IPS-18c (cell line): ENCODE data around the gene RPUSD2.
"Not testable (repeated sequence)": the region's sequence is repeated elsewhere in the genome, so short reads cannot be mapped to it uniquely, and the experiment has no call there.

Source experiments
- H3K4me3 ChIP-seq: 2 replicates; pipeline ENCODE4 v1.7.0; 2013; ENCODE audit warnings: low read depth, mild to moderate bottlenecking, low read length, moderate library complexity; ENCODE audit not compliant: insufficient read depth
- H3K9me3 ChIP-seq: one replicate; pipeline ENCODE4 v1.6.1; 2013; ENCODE audit warnings: mild to moderate bottlenecking, low read length, moderate library complexity; ENCODE audit not compliant: control insufficient read depth, insufficient read depth

Gene RPUSD2

GRCh38 chr15:40562691-40563090 is 6.4 kb upstream of the RPUSD2 start:
- Histone ChIP-seq H3K9me3 (no peaks in the 10 kb centered on the region), H3K4me3 (no peak overlapping the region)

GRCh38 chr15:40563426-40563825 is 5.7 kb upstream of the RPUSD2 start:
- Histone ChIP-seq H3K9me3 (no peaks in the 10 kb centered on the region), H3K4me3 (no peak overlapping the region)

- peak within 1 kb of the TSS; percentile 92 for H3K4me3 ChIP-seq
These were observed 4.3 kb upstream of the RPUSD2 start, which contains the start of gene CCDC32 for GRCh38 chr15:40564591-40565332. CCDC32 (minus strand) TSS chr15:40565042; CDS start chr15:40563015, 2,027 bp downstream.

GRCh38 chr15:40565333-40566238 is 3.5 kb upstream of the RPUSD2 start:
- no peaks in the 10 kb centered on the region for H3K9me3 ChIP-seq
- H3K4me3 ChIP-seq, result peak overlapping the region; percentile 5; the same call in 1 of the 2 replicates

More at GRCh38 chr15:40564591-40565332, 4.3 kb upstream of the RPUSD2 start, which contains the start of gene CCDC32:
- H3K9me3 ChIP-seq, result no peaks in the 10 kb centered on the region

GRCh38 chr15:40567111-40567510 is 2.0 kb upstream of the RPUSD2 start:
- Histone ChIP-seq H3K4me3 (no peak overlapping the region), H3K9me3 (no peaks in the 10 kb centered on the region)

GRCh38 chr15:40575113-40575512 is 6.0 kb downstream of the RPUSD2 start:
- Histone ChIP-seq H3K4me3 (no peak overlapping the region), H3K9me3 (no peaks in the 10 kb centered on the region)

GRCh38 chr15:40576914-40577313 is 7.8 kb downstream of the RPUSD2 start:
- H3K9me3 ChIP-seq, H3K4me3 ChIP-seq: not testable (repeated sequence)

- H3K9me3 ChIP-seq, result no peaks in the 10 kb centered on the region
These were observed 9.8 kb downstream of the RPUSD2 start for GRCh38 chr15:40578892-40579291.

GRCh38 chr15:40581796-40582195 is 12.7 kb downstream of the RPUSD2 start:
- not testable (repeated sequence) for H3K4me3 ChIP-seq, H3K9me3 ChIP-seq

More at GRCh38 chr15:40578892-40579291, 9.8 kb downstream of the RPUSD2 start:
- no peak overlapping the region for H3K4me3 ChIP-seq

- Histone ChIP-seq H3K4me3 (no peak overlapping the region), H3K9me3 (no peaks in the 10 kb centered on the region)
These were observed 13.7 kb downstream of the RPUSD2 start for GRCh38 chr15:40582726-40583246.

- no peaks in the 10 kb centered on the region for H3K9me3 ChIP-seq
- H3K4me3 ChIP-seq, result no peak overlapping the region
These were observed 15.1 kb downstream of the RPUSD2 start for GRCh38 chr15:40584191-40584590.

- no peak overlapping the region for H3K4me3 ChIP-seq
- H3K9me3 ChIP-seq, result no peaks in the 10 kb centered on the region
These were observed 21.6 kb downstream of the RPUSD2 start for GRCh38 chr15:40590667-40591050.

- no peak overlapping the region for H3K4me3 ChIP-seq
- no peaks in the 10 kb centered on the region for H3K9me3 ChIP-seq
These were observed 22.3 kb downstream of the RPUSD2 start for GRCh38 chr15:40591389-40591788.

GRCh38 chr15:40593165-40593564 is 24.1 kb downstream of the RPUSD2 start:
- H3K4me3 ChIP-seq, result no peak overlapping the region
- H3K9me3 ChIP-seq, result no peaks in the 10 kb centered on the region

- Histone ChIP-seq H3K4me3 (peak within 1 kb of the TSS; percentile 94), H3K9me3 (no peaks in the 10 kb centered on the region)
These were observed 24.7 kb downstream of the RPUSD2 start, which contains the start of gene KNL1 for GRCh38 chr15:40593588-40594428. KNL1 (plus strand) TSS chr15:40594249; CDS start chr15:40602932, 8,683 bp downstream.

- H3K9me3 ChIP-seq, result no peaks in the 10 kb centered on the region
These were observed 25.3 kb downstream of the RPUSD2 start for GRCh38 chr15:40594429-40594836.

GRCh38 chr15:40595219-40595618 is 26.1 kb downstream of the RPUSD2 start:
- Histone ChIP-seq H3K4me3 (0 out of 2 replicates have a peak overlapping the region, but pooled peaks have one; percentile 94), H3K9me3 (no peaks in the 10 kb centered on the region)

More at GRCh38 chr15:40594429-40594836, 25.3 kb downstream of the RPUSD2 start:
- peak overlapping the region; percentile 94 for H3K4me3 ChIP-seq
